Mesodermal cell (in vitro differentiated cells): ENCODE data around the gene PRDM5.

ENCODE experiments used
- H3K27ac ChIP-seq: 2 replicates; pipeline ENCODE4 v1.7.0; 2013; ENCODE audit warnings: mild to moderate bottlenecking, low read depth, low read length, moderate library complexity; ENCODE audit not compliant: severe bottlenecking
- H3K36me3 ChIP-seq: 2 replicates; pipeline ENCODE4 v1.7.1; 2013; ENCODE audit warnings: mild to moderate bottlenecking, low read length, moderate library complexity; ENCODE audit not compliant: control insufficient read depth, insufficient read depth
- H3K4me1 ChIP-seq: one replicate; pipeline ENCODE4 v1.7.1; 2013; ENCODE audit warnings: mild to moderate bottlenecking, low read length; ENCODE audit not compliant: insufficient read depth, control insufficient read depth, poor library complexity, severe bottlenecking
- H3K4me3 ChIP-seq: 2 replicates; pipeline ENCODE4 v1.7.0; 2013; ENCODE audit warnings: low read length, control low read depth, mild to moderate bottlenecking; ENCODE audit not compliant: insufficient read depth, poor library complexity, severe bottlenecking; ENCODE audit errors: extremely low read depth
- H3K9me3 ChIP-seq: 2 replicates; pipeline ENCODE4 v1.7.1; 2013; ENCODE audit warnings: mild to moderate bottlenecking, low read length, moderate library complexity; ENCODE audit not compliant: control insufficient read depth
- WGBS, 2 experiments: methylation state at CpG; one replicate each; pipeline ENCODE4 v1.1.5; 2013; ENCODE audit warnings: missing lambda C conversion rate in 2 of 2; ENCODE audit not compliant: insufficient coverage in 2 of 2; 5-methylcytosine and 5-hydroxymethylcytosine counted together

Gene PRDM5

DNA sequence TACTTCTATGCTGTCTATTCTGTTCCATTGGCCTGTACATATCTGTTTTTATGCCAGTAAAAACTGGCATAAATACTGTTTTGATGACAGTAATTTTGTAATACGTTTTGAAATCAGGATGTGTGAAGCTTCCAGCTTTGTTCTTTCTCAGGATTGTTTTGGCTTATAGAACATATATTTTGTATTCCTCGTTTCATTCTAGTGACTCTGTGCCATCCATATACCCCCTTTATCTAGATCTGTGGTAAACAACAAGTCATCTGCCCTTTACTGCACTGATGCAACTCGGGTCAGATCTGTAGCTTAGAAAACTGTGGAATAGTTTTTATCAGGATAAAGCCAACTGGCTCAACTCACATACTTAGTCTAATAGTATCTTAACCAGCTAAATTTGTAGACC is 233.7 kb downstream of the PRDM5 start:
- H3K27ac ChIP-seq, result no peak overlapping the region
- H3K9me3 ChIP-seq, result no peaks in the 10 kb centered on the region
- H3K4me3 ChIP-seq, result no peak overlapping the region
- peaks cover 3% of the 10 kb centered on the region for H3K4me1 ChIP-seq
- 80% methylated on average over 1 of the region's 3 CpGs; no CpG with 5 or more reads in 1 of the 2 experiments for WGBS, 2 experiments
- H3K36me3 ChIP-seq, result no peaks in the 10 kb centered on the region

- no peak overlapping the region for H3K4me3 ChIP-seq
Observed at GRCh38 chr4:120685756-120686278, 236.7 kb downstream of the PRDM5 start.

DNA sequence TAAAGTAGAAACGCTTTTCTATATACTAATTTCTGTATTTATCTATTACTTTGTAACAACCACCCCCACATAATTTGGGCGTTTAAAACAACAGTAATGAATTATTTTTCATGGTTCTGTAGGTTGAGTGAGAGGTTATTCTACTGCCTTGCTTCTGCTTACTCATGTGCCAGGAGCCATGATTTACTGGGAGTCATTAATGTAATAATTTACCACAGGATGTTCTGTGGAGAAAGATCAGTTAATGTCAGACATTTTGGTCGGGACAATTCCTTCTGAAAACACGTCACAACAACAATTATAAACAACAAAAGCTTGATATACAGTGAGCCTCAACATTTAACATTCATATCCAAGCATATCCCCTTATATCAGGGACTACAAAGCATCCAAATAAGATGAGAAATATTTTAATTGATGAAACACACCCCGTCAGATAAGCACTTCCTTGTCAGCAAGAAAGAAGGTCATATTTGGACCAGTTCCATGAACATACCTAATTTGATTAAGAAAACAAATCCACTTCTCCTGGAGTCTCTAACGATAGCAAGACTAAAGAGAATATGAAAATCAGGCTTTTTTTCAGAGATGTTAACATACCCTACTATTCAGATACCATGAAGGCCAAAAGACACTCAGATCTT is 238.5 kb downstream of the PRDM5 start:
- Histone ChIP-seq H3K27ac (no peak overlapping the region), H3K4me3 (no peak overlapping the region), H3K36me3 (no peaks in the 10 kb centered on the region), H3K9me3 (no peaks in the 10 kb centered on the region), H3K4me1 (no peaks in the 10 kb centered on the region)
- WGBS, 2 experiments, result no CpG with 5 or more reads among the region's 6 CpGs

More at GRCh38 chr4:120685756-120686278, 236.7 kb downstream of the PRDM5 start:
- Histone ChIP-seq H3K4me1 (no peaks in the 10 kb centered on the region), H3K36me3 (no peaks in the 10 kb centered on the region), H3K27ac (no peak overlapping the region), H3K9me3 (no peaks in the 10 kb centered on the region)
- no CpG with 5 or more reads among the region's 2 CpGs for WGBS, 2 experiments

GRCh38 chr4:120682981-120683380 is 239.5 kb downstream of the PRDM5 start:
- WGBS, 2 experiments, result 83% methylated on average over 1 to 2 of the region's 3 CpGs
- Histone ChIP-seq H3K9me3 (no peaks in the 10 kb centered on the region), H3K27ac (no peak overlapping the region)

GRCh38 chr4:120680647-120681228 is 241.8 kb downstream of the PRDM5 start:
- H3K9me3 ChIP-seq, result peaks cover 4% of the 10 kb centered on the region
- 100% methylated on average over 1 of the region's 3 CpGs for WGBS, 2 experiments
- H3K4me1 ChIP-seq, result no peaks in the 10 kb centered on the region
- no peak overlapping the region for H3K27ac ChIP-seq
- no peak overlapping the region for H3K4me3 ChIP-seq
- H3K36me3 ChIP-seq, result no peaks in the 10 kb centered on the region

More at GRCh38 chr4:120682981-120683380, 239.5 kb downstream of the PRDM5 start:
- Histone ChIP-seq H3K4me3 (no peak overlapping the region), H3K4me1 (no peaks in the 10 kb centered on the region), H3K36me3 (no peaks in the 10 kb centered on the region)

DNA sequence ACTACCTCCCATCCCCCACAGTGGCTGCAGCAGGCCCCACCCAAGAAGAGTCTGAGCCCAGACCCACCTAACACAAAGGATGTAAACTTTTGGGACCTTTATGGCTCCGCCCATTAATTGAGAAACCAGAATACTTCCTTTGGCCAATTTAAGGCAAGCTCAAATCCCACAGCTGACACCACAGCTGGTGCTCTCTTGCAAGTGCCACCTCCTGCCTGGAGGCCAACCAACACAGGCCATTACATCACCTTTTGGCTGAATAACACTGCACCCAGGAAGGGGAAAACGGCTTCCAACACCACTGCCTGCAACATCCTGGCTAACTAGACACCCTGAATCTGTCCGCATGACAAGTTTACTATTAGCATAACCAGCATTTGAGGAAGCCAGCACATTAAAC is 248.8 kb downstream of the PRDM5 start:
- H3K4me3 ChIP-seq, result no peak overlapping the region
- no peak overlapping the region for H3K27ac ChIP-seq
- no peaks in the 10 kb centered on the region for H3K36me3 ChIP-seq
- H3K4me1 ChIP-seq, result no peaks in the 10 kb centered on the region
- WGBS, 2 experiments, result 78 to 100% methylated on average over 2 to 3 of the region's 3 CpGs
- H3K9me3 ChIP-seq, result peaks cover 4% of the 10 kb centered on the region

GRCh38 chr4:120672558-120673147 is 249.9 kb downstream of the PRDM5 start:
- H3K36me3 ChIP-seq, result no peaks in the 10 kb centered on the region
- no CpG with 5 or more reads among the region's 5 CpGs for WGBS, 2 experiments
- H3K9me3 ChIP-seq, result peaks cover 4% of the 10 kb centered on the region
- H3K4me3 ChIP-seq, result no peak overlapping the region
- peak overlapping the region; percentile 57 for H3K27ac ChIP-seq
- H3K4me1 ChIP-seq, result no peaks in the 10 kb centered on the region

DNA sequence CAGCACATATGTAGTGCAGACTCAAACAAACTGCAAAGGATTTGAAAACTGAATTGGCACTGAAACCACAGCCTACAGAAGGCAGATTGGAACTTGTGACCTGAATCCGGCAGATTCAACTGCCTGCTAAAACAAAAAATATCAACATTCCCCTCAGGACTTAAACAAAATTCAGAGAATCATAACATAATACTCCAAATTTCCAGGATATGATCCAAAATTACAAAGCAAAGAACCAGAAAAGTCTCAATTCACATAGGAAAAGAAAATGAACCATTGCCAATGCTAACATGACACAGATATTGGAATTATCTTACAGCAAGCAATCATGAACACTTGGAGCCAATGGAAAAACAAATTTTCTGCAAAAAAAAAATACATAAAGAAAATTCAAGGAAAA is 250.4 kb downstream of the PRDM5 start:
- no peak overlapping the region for H3K27ac ChIP-seq
- peaks cover 4% of the 10 kb centered on the region for H3K9me3 ChIP-seq
- H3K36me3 ChIP-seq, result no peaks in the 10 kb centered on the region
- H3K4me3 ChIP-seq, result no peak overlapping the region
- WGBS, 2 experiments, result 0% methylated on average over 1 of the region's 1 CpG
- no peaks in the 10 kb centered on the region for H3K4me1 ChIP-seq

- H3K4me1 ChIP-seq, result no peaks in the 10 kb centered on the region
- no peak overlapping the region for H3K4me3 ChIP-seq
Observed at GRCh38 chr4:120671538-120671937, 251.0 kb downstream of the PRDM5 start.

GRCh38 chr4:120667102-120667501 is 255.4 kb downstream of the PRDM5 start:
- H3K27ac ChIP-seq, result no peak overlapping the region
- no peak overlapping the region for H3K4me3 ChIP-seq
- H3K9me3 ChIP-seq, result no peaks in the 10 kb centered on the region
- 90 to 91% methylated on average over 3 of the region's 3 CpGs for WGBS, 2 experiments
- no peaks in the 10 kb centered on the region for H3K36me3 ChIP-seq
- H3K4me1 ChIP-seq, result no peaks in the 10 kb centered on the region

More at GRCh38 chr4:120671538-120671937, 251.0 kb downstream of the PRDM5 start:
- no peak overlapping the region for H3K27ac ChIP-seq
- no peaks in the 10 kb centered on the region for H3K36me3 ChIP-seq
- WGBS, 2 experiments, result 89 to 100% methylated on average over 2 to 3 of the region's 3 CpGs
- H3K9me3 ChIP-seq, result peaks cover 4% of the 10 kb centered on the region

GRCh38 chr4:120664851-120665250 is 257.7 kb downstream of the PRDM5 start:
- no peaks in the 10 kb centered on the region for H3K36me3 ChIP-seq
- H3K27ac ChIP-seq, result no peak overlapping the region
- no peaks in the 10 kb centered on the region for H3K9me3 ChIP-seq
- WGBS, 2 experiments, result 92 to 100% methylated on average over 1 to 2 of the region's 3 CpGs
- no peak overlapping the region for H3K4me3 ChIP-seq
- H3K4me1 ChIP-seq, result no peaks in the 10 kb centered on the region
